GM18867 (cell line): ENCODE results near the gene TWSG1.
"Not testable (repeated sequence)": the region's sequence is repeated elsewhere in the genome, so short reads cannot be mapped to it uniquely, and the experiment has no call there.

Experiments
- ATAC-seq: cut with Tn5 transposase; IDR thresholded peaks from one replicate; pipeline ENCODE4 v1.9.1; 2021; ENCODE audit warnings: mild to moderate bottlenecking, moderate library complexity; ENCODE audit not compliant: unreplicated experiment

TWSG1 gene

DNA sequence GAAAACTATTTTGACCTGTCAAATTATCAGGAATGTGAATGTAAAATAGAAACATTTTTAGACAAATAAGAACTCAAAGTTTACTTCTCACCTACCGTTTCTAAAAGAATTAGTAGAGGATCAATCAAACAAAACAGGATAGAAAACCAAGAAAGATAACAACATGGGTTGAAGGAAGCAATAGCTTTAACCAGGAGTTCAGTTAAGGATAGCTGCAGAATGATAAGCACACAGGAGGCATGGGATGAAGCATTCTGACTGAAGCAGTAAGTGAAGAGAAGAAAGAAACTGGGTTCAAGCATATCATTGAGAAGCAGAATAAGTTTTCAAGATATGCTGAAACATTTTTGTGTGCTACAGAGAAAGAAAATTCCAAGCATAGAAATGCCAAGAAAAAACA is 52.3 kb downstream of the TWSG1 start:
- ATAC-seq: no peak

DNA sequence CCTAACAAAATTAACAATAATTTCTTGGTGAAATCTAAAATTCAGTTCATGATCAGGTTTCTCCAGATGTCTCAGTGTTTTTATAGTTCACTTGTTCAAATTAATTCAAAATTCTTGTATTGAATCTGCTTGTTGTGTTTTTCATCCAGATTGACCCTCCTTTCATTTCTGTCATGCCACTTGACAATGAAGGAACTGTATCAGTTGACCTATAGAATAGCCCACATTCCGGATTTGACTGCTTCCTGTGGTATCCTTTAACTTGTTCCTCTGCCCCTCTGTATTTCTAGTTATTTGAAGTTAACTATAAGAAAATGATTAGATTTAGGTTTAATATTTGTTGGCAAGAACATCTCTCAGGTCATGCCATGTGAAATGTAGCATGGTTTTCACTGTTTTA is 53.3 kb downstream of the TWSG1 start:
- no peak for ATAC-seq

DNA sequence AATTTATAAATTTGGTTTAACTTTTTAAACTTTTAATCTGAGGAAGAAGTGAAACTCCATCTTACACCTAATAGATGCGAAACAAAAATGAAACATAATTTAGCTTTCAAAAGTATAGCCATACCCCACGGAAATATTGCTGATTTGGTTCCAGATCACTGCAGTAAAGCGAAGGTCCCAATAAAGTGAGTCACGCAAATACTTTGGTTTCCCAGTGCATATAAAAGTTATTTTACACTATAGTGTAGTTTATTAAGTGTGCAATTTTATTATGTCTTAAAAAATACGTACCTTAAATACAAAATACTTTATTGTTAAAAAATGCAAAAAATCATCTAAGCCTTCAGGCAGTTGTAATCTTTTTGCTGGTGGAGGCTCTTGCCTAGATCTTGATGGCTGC is 55.1 kb downstream of the TWSG1 start:
- no peak for ATAC-seq

DNA sequence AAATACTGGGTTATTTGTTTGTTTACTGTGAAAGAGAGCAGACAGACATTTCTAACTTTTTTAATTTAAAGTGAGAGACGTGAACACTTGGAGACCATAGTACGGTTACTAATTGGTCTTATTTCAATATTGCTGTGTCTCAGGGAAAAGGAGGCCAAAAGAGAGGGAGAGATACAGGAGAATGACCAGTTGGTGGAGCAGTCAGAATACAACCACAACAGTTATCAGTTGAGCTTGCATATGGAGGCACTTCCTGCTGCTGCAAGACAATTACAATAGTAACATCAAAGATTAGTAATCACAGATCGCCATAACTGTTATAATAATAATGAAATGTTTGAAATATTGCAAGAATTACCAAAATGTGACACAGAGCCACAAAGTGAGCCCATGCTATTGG is 58.2 kb downstream of the TWSG1 start:
- ATAC-seq: no peak

DNA sequence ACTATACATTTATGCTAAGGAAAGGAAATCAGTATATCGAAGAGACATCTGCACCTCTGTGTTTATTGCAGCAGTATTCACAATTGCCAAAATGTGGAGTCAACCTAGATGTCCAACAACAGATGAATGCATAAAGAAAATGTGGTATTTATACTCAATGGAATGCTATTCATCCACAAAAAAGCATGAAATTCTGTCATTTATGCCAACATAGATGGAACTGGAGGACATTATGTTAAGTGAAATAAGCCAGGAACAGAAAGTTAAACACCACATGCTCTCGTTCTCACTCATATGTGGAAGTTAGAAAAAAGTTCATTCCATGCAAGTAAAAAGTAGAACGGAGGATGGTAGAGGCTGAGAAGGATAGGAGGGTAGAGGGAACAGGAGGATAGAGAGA is 59.5 kb downstream of the TWSG1 start:
- no peak for ATAC-seq

DNA sequence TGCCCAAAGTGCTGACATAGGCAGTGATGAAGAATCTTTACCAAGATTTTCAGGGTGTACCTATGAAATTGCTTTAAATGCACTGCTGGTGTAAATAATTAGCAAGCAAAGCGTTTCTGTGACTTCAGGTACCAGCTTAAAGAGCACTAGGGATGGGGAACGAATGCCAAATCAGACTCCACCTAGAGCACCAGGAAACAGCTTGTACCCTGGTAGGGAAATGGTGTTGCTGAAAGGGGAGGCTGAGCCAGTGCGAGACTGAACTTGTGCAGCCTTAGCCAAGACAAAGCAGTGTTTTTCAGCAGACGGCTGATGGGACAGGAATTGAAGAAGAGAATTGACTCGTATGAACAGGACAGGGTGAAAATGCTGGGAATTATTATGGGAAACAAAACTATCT is 65.6 kb downstream of the TWSG1 start:
- no peak for ATAC-seq

DNA sequence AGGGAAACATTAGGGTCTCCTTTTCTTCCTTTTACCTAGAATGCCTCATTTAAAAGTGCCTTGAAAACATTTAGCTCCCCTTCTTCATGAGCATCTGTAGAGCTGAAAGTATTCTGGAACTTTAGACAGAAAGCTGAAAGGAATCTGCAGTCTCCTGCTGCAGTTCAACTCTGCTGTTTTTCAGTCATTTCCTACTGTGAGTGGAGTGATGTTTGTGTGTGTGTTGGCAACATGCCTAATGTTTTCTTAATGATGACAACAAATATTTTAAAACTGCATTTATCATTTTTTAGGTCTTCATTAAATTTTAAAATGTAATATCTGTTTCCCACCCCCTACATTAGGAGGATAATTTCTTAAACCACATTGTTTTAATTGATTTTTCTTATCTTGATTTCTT is 66.6 kb downstream of the TWSG1 start:
- ATAC-seq: no peak

DNA sequence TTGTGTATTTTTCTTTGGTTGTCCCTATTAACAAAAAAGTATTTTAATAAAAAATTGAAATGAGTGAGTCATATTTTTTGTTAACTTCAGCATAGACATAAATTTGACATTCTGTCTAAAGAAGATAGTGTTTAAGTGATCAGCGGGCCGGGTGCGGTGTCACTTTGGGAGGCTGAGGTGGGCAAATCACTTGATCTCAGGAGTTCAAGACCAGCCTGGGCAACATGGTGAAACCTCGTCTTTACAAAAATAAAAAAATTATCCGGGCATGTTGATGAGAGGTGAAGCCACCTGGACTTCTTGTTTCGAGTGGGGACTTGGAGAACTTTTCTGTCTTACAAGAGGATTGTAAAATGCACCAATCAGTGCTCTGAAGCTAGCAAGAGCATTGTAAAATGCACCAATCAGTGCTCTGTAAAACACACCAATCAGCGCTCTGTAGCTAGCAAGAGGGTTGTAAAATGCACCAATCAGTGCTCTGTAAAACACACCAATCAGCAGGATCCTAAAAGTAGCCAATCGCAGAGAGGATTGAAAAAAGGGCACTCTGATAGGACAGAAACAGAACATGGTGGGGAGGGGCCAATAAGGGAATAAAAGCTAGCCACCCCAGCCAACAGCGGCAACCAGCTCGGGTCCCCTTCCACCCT is 67.9 kb downstream of the TWSG1 start:
- ATAC-seq: not testable (repeated sequence)

DNA sequence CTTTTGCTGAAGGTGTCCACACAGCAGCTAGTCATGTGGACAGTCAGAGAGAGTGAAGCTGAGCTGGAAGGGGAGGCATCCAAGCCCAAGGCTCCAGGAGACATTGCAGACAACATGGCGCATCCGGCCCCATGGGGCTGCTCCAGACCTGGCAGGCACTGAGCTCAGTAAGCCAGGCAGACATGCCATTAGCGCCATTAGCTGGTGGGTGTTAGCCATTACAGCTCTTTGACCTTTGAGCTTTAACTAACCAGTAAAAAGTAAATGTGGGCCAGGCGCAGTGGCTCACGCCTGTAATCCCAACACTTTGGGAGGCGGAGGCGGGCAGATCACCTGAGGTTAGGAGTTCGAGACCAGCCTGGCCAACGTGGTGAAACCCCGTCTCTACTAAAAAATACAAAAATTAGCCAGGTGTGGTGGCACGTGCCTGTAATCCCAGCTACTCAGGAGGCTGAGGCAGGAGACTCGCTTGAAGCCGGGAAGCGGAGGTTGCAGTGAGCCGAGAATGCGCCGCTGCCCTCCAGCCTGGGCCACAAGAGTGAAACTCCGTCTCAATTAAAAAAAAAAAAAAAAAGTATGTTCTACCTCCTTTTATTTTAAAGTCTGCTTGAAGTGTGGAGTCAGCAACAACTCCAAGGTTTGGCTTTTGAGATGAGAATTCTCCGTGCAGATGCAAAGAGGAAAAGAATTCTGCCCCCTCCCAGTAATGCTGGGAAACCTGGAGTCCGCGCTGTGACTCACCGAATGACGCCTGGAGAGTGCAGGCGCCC is 69.4 kb downstream of the TWSG1 start:
- no peak for ATAC-seq

DNA sequence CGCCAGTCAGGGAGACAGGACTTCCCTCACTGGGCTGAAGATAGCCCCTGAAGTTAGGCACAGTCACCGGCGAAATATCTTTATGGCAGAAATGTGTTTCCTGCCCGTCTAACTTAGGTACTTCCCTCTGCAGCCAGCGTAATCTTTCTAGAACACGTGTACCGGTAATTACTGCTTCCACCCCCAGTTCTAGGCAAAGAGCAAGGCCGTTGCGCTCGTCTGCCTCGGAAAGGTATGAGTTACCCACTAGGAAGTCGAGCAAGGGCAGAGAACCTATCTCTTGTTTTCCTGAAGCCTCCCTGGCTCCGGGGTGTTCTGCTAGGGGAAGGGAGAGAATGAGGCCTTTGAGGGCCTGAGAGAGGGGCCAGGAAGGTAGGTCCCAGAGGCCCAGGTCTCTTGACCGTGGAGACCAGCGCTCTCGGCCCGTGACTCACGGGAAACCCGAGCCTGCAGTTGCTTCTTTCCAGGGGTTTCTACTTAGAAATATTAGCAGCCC is 70.0 kb downstream of the TWSG1 start:
- no peak for ATAC-seq

DNA sequence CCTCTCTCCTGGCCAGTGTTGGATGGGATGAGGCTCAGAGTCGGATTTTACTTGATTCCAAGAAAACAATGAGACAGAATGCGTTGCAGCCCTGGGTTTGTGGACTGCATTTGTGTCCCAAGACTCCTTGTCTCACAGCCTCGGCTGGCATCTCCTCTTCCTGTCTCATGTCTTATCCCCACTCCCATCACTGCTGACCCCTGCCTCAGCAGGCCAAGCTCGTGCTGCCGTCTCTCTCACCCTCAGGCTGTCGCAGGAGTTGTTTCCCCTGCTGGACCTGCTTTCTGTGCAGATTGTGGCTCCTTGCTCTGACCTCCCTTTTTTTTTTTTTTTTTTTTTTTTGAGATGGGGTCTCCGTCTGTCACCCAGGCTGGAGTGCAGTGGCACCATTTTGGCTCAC is 70.6 kb downstream of the TWSG1 start:
- ATAC-seq: no peak

DNA sequence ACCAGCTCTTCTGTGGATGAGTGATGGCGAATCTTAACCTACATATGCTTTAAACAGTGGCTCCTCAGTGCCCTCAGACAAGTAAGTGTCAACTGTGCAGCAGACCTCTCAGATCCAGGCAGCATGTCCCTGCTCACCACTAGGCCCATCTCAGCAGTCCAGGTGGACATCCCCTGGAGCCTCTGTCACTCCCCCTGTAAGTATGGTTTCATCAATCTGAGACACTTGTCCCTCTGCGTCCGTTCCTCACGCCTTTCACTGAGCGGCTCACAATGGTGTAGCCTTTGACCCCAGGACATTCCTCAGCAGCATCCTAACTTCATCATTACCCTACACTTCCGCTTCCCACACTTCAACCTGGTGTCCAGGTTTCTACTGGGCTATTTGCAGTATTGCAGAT is 71.4 kb downstream of the TWSG1 start:
- ATAC-seq: no peak

DNA sequence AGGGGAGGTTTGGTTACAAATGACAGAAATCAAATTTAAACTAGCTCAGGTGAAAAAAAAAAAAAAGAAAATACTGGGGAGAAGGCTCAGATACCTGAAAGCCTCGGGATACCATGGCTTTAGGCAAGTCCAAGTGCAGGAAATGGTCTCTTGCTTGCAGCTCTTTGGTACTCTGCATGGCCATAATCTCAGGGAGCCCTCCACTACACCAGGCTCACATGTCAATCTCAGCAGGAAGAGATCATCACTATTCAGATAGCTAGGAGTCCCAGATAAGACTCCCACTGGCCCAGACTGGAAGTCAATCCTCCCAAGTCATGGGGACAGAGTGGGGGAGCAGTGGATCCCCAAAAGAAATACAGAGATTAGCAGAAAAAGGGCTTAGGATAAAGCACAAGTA is 75.9 kb downstream of the TWSG1 start:
- no peak for ATAC-seq

DNA sequence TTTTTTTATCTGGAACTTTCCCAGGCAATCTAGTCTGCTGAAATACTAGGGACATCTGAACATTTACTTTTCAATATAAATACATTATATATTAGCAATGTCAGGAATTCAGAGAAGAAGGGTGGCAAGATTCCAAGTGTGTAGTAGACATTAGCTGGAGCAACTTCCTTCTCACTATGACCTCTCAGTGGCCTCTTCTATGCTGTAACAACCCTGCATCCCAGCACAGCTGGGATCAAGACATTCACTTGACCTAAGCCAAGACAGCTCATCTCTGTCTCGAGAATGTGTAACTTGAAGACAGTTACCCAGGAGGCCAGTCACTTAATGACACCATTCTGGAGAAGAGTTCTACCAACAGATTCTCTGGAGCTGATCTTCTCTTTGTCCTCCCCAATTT is 79.0 kb downstream of the TWSG1 start:
- no peak for ATAC-seq

DNA sequence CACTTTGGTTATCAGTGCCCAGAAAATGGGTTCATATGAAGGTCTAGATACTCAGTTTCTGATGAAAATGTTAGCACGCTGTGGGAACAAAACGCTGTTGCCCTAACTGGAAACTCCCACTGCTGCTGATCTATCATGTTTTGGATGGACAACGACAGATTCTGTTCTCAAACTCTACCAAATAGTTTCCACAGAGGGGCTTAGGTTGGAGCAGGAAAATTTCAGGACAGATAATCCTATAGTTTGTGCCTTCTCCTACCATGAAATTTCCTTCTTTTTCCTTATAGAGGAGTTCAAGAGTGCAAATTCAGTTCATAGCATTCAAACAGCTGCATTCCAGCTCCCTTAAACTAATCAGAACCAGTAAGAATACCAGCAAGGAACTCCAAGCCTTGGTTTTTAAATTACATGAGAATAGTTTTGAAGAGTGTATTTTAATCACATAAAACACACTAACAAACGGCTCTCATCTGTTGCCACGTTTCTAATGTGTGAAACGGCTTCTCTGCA is 82.0 kb downstream of the TWSG1 start:
- ATAC-seq: no peak

DNA sequence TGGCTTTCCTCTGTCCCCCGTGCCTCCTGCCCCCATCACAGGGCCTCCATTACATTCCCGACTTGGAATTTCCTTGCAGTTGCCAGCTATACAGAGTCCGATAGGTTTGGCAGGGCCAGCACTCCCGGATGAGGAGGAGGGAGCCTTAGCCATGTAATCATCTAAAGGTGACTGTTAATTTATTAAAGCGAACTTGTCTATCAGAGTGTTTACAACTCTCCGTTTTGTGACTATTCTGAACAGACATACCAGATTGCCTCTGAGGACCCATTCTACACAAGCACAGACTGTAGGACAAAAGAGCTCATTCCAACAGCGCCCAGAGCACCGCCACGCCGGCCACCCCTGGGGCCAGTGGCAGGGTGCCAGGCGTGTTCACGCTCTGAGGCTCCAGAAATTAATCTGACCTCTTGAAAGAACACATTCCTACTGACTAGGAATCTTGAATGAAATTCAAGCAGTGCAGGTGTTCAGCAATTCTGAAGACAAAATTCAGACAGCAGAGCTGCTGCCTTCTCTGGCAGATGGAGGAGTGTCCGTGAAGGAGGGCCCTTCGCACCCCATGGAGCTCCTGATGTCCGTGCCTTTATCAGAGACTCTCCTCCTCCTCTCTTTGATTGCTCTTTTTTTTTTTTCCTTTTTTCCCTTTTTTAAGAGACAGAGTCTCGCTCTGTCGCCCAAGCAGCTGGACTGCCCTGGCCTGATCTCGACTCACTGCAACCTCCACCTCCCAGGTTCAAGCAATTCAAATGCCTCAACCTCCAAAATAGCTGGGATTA is 82.7 kb downstream of the TWSG1 start:
- ATAC-seq: no peak

DNA sequence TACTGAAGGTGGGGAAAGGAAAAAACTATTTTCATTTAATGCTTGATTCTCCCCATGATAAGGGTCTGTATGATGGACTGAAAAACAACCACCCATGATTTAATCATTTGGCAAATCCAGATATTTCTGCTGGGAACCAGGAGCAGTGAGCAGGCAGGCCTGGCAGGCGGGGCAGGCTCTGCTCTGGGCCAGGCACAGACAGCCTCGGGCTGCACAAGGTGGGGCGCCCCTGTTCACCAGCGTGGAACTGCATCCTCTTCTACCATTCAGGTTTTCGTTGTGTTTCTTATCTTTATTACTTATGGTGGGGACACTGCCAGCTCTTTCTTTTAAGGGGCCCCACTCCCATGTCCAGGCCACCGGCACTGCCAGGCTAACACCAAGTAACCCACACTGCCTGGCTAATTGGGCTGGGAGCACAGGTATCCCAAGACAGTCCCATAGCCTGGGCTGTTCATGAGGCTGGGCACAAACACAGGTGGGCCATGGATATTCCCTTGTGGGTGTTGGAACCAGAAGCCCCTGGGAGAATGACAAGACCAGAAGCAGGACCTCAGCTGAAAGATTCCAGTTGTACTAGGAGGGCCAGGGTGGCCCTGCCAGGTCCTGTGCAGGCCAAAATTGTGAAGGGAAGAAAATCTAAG is 83.6 kb downstream of the TWSG1 start:
- ATAC-seq: no peak

DNA sequence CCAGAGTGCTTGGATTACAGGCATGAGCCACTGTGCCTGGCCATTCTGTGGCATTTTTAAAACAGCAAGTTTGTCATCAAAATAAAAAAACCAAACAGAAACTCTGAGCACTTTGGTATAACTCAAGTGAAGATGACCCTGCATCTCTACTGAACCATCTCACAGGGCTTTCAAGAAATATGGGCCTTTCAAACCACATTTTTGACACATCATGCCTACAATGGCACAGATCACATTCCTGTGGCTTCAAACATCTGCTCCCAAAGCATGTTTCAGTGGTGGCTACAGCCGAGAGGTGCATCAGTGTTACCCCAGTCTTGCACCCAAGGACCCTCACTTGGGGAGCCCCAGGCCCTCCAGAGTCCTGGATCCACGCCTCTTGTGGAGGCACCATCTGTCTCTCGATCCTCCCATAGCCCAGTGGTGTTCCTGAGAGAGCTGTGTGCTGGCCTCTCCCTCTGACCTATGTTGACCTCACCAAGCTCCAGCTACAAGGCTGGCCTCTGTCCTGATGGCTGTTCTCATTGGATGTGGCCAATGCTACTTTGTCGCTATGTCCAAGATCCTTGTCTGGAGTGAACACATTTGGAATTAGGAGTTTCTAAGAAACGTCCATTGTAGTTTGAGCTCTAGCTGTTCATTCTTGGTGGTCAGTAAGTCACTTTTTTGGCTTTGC is 85.5 kb downstream of the TWSG1 start:
- no peak for ATAC-seq

DNA sequence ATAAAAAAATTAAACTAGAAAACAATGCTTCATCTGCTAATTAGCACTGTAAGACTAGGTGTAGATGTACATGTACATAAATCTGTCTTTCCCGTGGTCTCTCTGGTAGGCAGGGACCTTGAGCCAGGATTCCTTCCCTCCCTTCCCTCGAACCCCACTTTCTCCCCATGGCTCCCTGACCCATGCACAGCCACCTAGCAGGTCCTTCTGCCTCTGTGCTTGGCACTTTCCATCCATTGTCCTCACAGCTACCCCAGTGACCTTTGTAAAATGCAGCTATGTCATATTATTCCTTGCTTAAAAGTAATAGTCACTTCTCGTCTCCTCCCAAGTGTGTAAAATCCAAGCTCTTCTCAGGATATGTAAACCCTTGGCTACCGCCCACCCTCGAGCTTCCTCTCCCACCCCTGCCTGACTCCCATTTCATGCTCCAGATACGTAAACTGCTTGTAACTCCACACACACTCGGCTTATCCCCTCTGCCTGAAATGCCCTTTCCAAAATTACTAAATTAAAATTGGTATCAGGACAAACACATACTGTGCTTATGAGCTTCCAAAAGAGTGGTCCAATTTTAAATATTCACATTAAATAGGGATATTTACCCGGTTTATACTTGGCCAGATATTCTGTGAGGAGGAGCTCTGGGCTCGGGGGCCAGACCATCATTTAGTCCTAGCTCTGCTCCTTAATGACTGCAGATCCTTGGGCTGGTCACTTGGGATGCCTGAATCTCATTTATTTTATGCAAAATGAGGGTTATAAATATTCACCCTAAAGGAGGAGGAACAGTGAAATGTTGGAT is 86.7 kb downstream of the TWSG1 start:
- no peak for ATAC-seq

DNA sequence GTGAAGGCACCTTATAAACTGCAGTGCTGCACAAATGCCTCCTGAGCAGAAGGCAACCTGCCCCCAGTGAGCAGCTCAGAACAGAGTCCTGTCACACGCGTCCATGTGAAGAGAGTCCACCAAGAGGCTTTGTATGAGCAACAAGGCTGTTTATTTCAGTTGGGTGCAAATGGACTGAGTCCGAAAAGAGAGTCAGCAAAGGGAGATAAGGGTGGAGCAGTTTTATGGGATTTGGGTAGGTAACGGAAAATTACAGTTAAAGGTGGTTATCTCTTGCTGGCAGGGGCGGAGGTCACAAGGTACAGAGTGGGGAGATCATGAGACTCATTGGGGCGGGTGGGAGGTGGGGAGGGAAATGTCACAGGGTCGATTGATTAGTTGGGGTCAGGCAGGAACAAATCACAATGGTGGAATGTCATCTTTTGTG is 87.3 kb downstream of the TWSG1 start:
- no peak for ATAC-seq
